H1 (cell line): ENCODE results near the gene CELA1. TPM values are rescaled to one million over a fixed set of nuclear protein-coding genes. Genes with fewer than 3 reads are reported as not detected.

ENCODE experiments used
- CTCF ChIA-PET: fragments of 300-600 bp; sonication (Branson Sonifier 250); formaldehyde crosslinking; loops from one replicate; lab custom pipeline; 2021; ENCODE audit not compliant: partially characterized antibody; lab: Charles Lee
- POLR2A ChIA-PET: fragments of 300-600 bp; sonication (Branson Sonifier 250); formaldehyde crosslinking; loops from one replicate; lab custom pipeline; 2021; ENCODE audit warnings: inconsistent platforms; ENCODE audit not compliant: partially characterized antibody; lab: Charles Lee
- DNase-seq, 2 experiments: peaks; one replicate each; pipeline versions ENCODE4 v3.0.0 to v3.0.0-alpha.2; 2010 to 2022; ENCODE audit warnings: low spot score in 2 of 2, low read depth in 1 of 2, mixed read lengths in 1 of 2
- FAIRE-seq: peaks from 2 replicates; lab custom pipeline; 2011; peaks lifted over from hg19 to GRCh38; lab: Jason Lieb, UNC
- H2AFZ ChIP-seq: 2 replicates; pipeline ENCODE4 v1.8.1; 2012; ENCODE audit warnings: low read length, inconsistent platforms
- H2AK5ac ChIP-seq: 2 replicates; pipeline ENCODE4 v1.6.1; 2013; ENCODE audit warnings: low read depth, low read length
- H2BK120ac ChIP-seq: replicated peaks from 2 replicates; pipeline ENCODE3; 2013; ENCODE audit warnings: low read depth, low read length, inconsistent platforms
- H2BK12ac ChIP-seq: 2 replicates; pipeline ENCODE4 v1.6.1; 2013; ENCODE audit warnings: low read depth, low read length
- H2BK15ac ChIP-seq: 2 replicates; pipeline ENCODE4 v1.6.1; 2013; ENCODE audit warnings: low read length
- H2BK20ac ChIP-seq: 2 replicates; pipeline ENCODE4 v1.6.1; 2013; ENCODE audit warnings: low read length
- H2BK5ac ChIP-seq: 2 replicates; pipeline ENCODE4 v1.6.1; 2013; ENCODE audit warnings: low read depth, low read length
- H3K14ac ChIP-seq: 2 replicates; pipeline ENCODE4 v1.6.1; 2013; ENCODE audit warnings: inconsistent platforms; ENCODE audit not compliant: insufficient read length
- H3K18ac ChIP-seq: 2 replicates; pipeline ENCODE4 v1.6.1; 2013; ENCODE audit warnings: low read length; ENCODE audit errors: extremely low read depth
- H3K23ac ChIP-seq: 2 replicates; pipeline ENCODE4 v1.6.1; 2013; ENCODE audit warnings: inconsistent platforms; ENCODE audit not compliant: insufficient read length
- H3K23me2 ChIP-seq: 2 replicates; pipeline ENCODE4 v1.6.1; 2013; ENCODE audit warnings: low read depth, low read length
- H3K27ac ChIP-seq: 2 replicates; pipeline ENCODE4 v1.6.1; 2011; ENCODE audit warnings: low read depth, low read length, inconsistent platforms
- H3K27me3 ChIP-seq, 4 experiments: replicated peaks in 1 of 4; 1 replicate in 1 of 4; 2 replicates in 3 of 4; pipeline versions ENCODE4 v1.6.1 to v1.8.1; 2011 to 2013; ENCODE audit warnings: low read length in 3 of 4, mild to moderate bottlenecking in 3 of 4, inconsistent platforms in 2 of 4, mixed read lengths in 2 of 4, moderate library complexity in 1 of 4; ENCODE audit not compliant: control insufficient read depth in 3 of 4, insufficient read depth in 3 of 4; ENCODE audit errors: extremely low read depth in 1 of 4
- H3K36me3 ChIP-seq, 4 experiments: 2 replicates each; pipeline versions ENCODE4 v1.6.1 to v1.8.1; 2011 to 2013; ENCODE audit warnings: mild to moderate bottlenecking in 4 of 4, low read length in 3 of 4, moderate library complexity in 2 of 4, control low read depth in 1 of 4, inconsistent platforms in 1 of 4; ENCODE audit not compliant: insufficient read depth in 4 of 4, control insufficient read depth in 2 of 4
- H3K4ac ChIP-seq: replicated peaks from 2 replicates; pipeline ENCODE3; 2013; ENCODE audit warnings: low read length, low read depth, mixed read lengths, inconsistent platforms; ENCODE audit not compliant: insufficient read length
- H3K4me1 ChIP-seq, 4 experiments: replicated peaks in 1 of 4; 1 replicate in 1 of 4; 2 replicates in 3 of 4; pipeline versions ENCODE4 v1.6.1 to v1.8.1; 2011 to 2013; ENCODE audit warnings: low read length in 3 of 4, inconsistent platforms in 2 of 4, mixed read lengths in 1 of 4; ENCODE audit not compliant: insufficient read depth in 4 of 4, control insufficient read depth in 3 of 4
- H3K4me2 ChIP-seq, 2 experiments: 2 replicates each; pipeline versions ENCODE4 v1.6.1 to v1.8.1; 2011 to 2013; ENCODE audit warnings: low read depth in 2 of 2, low read length in 2 of 2, control low read depth in 1 of 2, inconsistent platforms in 1 of 2, mild to moderate bottlenecking in 1 of 2; ENCODE audit not compliant: insufficient read depth in 1 of 2
- H3K4me3 ChIP-seq, 4 experiments: fragments of 200-600, 300-600 bp in 1 of 4; sonication (generic), shearing (Covaris generic), sonication (Bioruptor Twin) in 1 of 4; 2 replicates each; pipeline versions ENCODE4 v1.5.1 to v1.8.1; 2011 to 2016; ENCODE audit warnings: low read length in 4 of 4, low read depth in 3 of 4, control low read depth in 2 of 4, inconsistent platforms in 2 of 4, mild to moderate bottlenecking in 2 of 4, mixed read lengths in 1 of 4, moderate library complexity in 1 of 4; ENCODE audit not compliant: insufficient read depth in 2 of 4; ENCODE audit errors: extremely low read depth in 1 of 4
- H3K56ac ChIP-seq: replicated peaks from 2 replicates; pipeline ENCODE3; 2013; ENCODE audit warnings: low read depth, mild to moderate bottlenecking, mixed read lengths, low read length, inconsistent platforms; ENCODE audit not compliant: insufficient read length
- H3K79me1 ChIP-seq: 2 replicates; pipeline ENCODE4 v1.6.1; 2013; ENCODE audit warnings: low read depth, low read length, control low read depth
- H3K79me2 ChIP-seq, 2 experiments: 2 replicates each; pipeline versions ENCODE4 v1.6.1 to v1.8.1; 2012 to 2013; ENCODE audit warnings: low read length in 2 of 2, mild to moderate bottlenecking in 2 of 2, inconsistent platforms in 1 of 2; ENCODE audit not compliant: insufficient read depth in 2 of 2, control insufficient read depth in 1 of 2
- H3K9ac ChIP-seq, 4 experiments: replicated peaks in 1 of 4; 1 replicate in 1 of 4; 2 replicates in 3 of 4; pipeline versions ENCODE4 v1.6.1 to v1.8.1; 2011 to 2013; ENCODE audit warnings: low read depth in 3 of 4, low read length in 3 of 4, control low read depth in 2 of 4, mild to moderate bottlenecking in 2 of 4, moderate library complexity in 2 of 4, inconsistent platforms in 1 of 4; ENCODE audit errors: extremely low read depth in 1 of 4
- H3K9me3 ChIP-seq, 2 experiments: 2 replicates each; pipeline versions ENCODE4 v1.6.1 to v1.8.1; 2012 to 2013; ENCODE audit warnings: mild to moderate bottlenecking in 2 of 2, moderate library complexity in 2 of 2, control low read depth in 1 of 2, inconsistent platforms in 1 of 2, low read depth in 1 of 2, low read length in 1 of 2, mixed read lengths in 1 of 2; ENCODE audit not compliant: insufficient read depth in 2 of 2
- H4K20me1 ChIP-seq, 2 experiments: replicated peaks in 1 of 2; 2 replicates each; pipeline versions ENCODE3 to v1.8.1; 2011 to 2013; ENCODE audit warnings: inconsistent platforms in 2 of 2, low read length in 2 of 2, mild to moderate bottlenecking in 1 of 2; ENCODE audit not compliant: insufficient read depth in 2 of 2, control insufficient read depth in 1 of 2
- H4K5ac ChIP-seq: 2 replicates; pipeline ENCODE4 v1.6.1; 2013; ENCODE audit warnings: low read length, low read depth, mixed read lengths, inconsistent platforms; ENCODE audit not compliant: insufficient read length
- H4K8ac ChIP-seq: 2 replicates; pipeline ENCODE4 v1.8.0; 2013; ENCODE audit warnings: mild to moderate bottlenecking, moderate library complexity, low read length, inconsistent platforms; ENCODE audit not compliant: insufficient read depth; ENCODE audit errors: extremely low read depth
- H4K91ac ChIP-seq: replicated peaks from 2 replicates; pipeline ENCODE3; 2013; ENCODE audit warnings: low read length, mixed read lengths, inconsistent platforms; ENCODE audit not compliant: insufficient read length
- CBX5 ChIP-seq: fragments of 300-800, 300-1000 bp; sonication (generic); IDR thresholded peaks from 2 replicates; pipeline ENCODE4 v1.7.1; 2016; ENCODE audit warnings: antibody characterized with exemption, low read length, low read depth
- CBX8 ChIP-seq: fragments of 300-800, 300-1000 bp; sonication (generic); IDR thresholded peaks from 2 replicates; pipeline ENCODE4 v1.7.1; 2016; ENCODE audit warnings: low read depth, low read length, borderline replicate concordance
- CREB1 ChIP-seq: IDR thresholded peaks from 2 replicates; pipeline ENCODE4 v1.6.1; 2012; ENCODE audit warnings: inconsistent platforms
- EGR1 ChIP-seq: IDR thresholded peaks from 2 replicates; pipeline ENCODE4 v1.6.1; 2011; ENCODE audit warnings: low read depth, low read length, borderline replicate concordance
- KDM1A ChIP-seq: fragments of 200-600, 300-600 bp; sonication (generic); IDR thresholded peaks from 2 replicates; pipeline ENCODE4 v1.7.1; 2016; ENCODE audit warnings: mild to moderate bottlenecking, low read length, borderline replicate concordance
- MAFK ChIP-seq: IDR thresholded peaks from 2 replicates; pipeline ENCODE4 v1.6.1; 2012; ENCODE audit warnings: low read depth, mild to moderate bottlenecking, improper control_type of control experiment, low read length
- NANOG ChIP-seq: IDR thresholded peaks from 2 replicates; pipeline ENCODE4 v1.6.1; 2011; ENCODE audit warnings: low read length, low read depth, mild to moderate bottlenecking, inconsistent platforms; ENCODE audit not compliant: insufficient read depth, poor library complexity, severe bottlenecking
- RFX5 ChIP-seq: IDR thresholded peaks from 2 replicates; pipeline ENCODE4 v1.6.1; 2011; ENCODE audit warnings: low read depth, low read length, improper control_type of control experiment, borderline replicate concordance
- RXRA ChIP-seq: IDR thresholded peaks from 2 replicates; pipeline ENCODE4 v1.6.1; 2011; ENCODE audit warnings: low read depth, mild to moderate bottlenecking, low read length, moderate library complexity; ENCODE audit not compliant: insufficient read depth
- SAP30 ChIP-seq: fragments of 300-600 bp; sonication (generic); IDR thresholded peaks from 2 replicates; pipeline ENCODE4 v1.7.1; 2012; ENCODE audit warnings: low read length, moderate library complexity, mild to moderate bottlenecking, inconsistent platforms; ENCODE audit not compliant: insufficient read depth, insufficient replicate concordance
- SIRT6 ChIP-seq: IDR thresholded peaks from one replicate; pipeline ENCODE4 v1.7.1; 2012; ENCODE audit warnings: low read length, inconsistent platforms
- SP2 ChIP-seq: IDR thresholded peaks from 2 replicates; pipeline ENCODE4 v1.6.1; 2012; ENCODE audit warnings: mild to moderate bottlenecking, low read length, inconsistent platforms
- YY1 ChIP-seq: IDR thresholded peaks from 2 replicates; pipeline ENCODE4 v1.6.1; 2011; ENCODE audit warnings: low read depth, mild to moderate bottlenecking, low read length
- WGBS, 2 experiments: shearing (Covaris generic) in 1 of 2; methylation state at CpG; one replicate each; pipeline versions ENCODE4 v1.1.6 to v1.1.7; 2013 to 2015; ENCODE audit warnings: low lambda C conversion rate in 2 of 2, mixed read lengths in 2 of 2, inconsistent platforms in 1 of 2, low coverage in 1 of 2, missing lambda C conversion rate in 1 of 2; ENCODE audit not compliant: insufficient replicate concordance in 2 of 2, insufficient coverage in 1 of 2, insufficient read length in 1 of 2; ENCODE audit errors: extremely low coverage in 1 of 2, missing lambda C conversion rate in 1 of 2; 5-methylcytosine and 5-hydroxymethylcytosine counted together
- polyA plus RNA-seq, 7 experiments: library from polyadenylated mRNA; depleted of rRNA in 3 of 7; stranded (reverse) in 5 of 7; unstranded in 2 of 7; fragments of >200 nt in 5 of 7; fragments of 200-250 nt in 2 of 7; gene quantifications; 1 replicate in 5 of 7; 2 replicates in 1 of 7; 4 replicates in 1 of 7; pipeline versions ENCODE4 v1.2.1 to v1.2.3, GENCODE V29; 2011 to 2013; ENCODE audit warnings: missing spikeins in 2 of 7, mixed read lengths in 2 of 7
- total RNA-seq: library from RNA; stranded (reverse); fragmentation: NEBNext Ultra II Directional; extraction: Animal tissue kit (Norgen Biotek cat#: 25700); gene quantifications from 2 replicates; pipeline ENCODE4 v1.2.1, GENCODE V29; 2021
- TF ChIP-seq, protein P1 (sequence below): IDR thresholded peaks from 2 replicates; pipeline ENCODE4 v1.6.1; 2012; ENCODE audit warnings: inconsistent platforms

CELA1 gene
- total and polyA plus RNA-seq, 2 of the 8 experiments (the other 6 are each of a cell fraction or from before 2014, with no cell fraction given) = 0.09 TPM; not detected in 1

DNA sequence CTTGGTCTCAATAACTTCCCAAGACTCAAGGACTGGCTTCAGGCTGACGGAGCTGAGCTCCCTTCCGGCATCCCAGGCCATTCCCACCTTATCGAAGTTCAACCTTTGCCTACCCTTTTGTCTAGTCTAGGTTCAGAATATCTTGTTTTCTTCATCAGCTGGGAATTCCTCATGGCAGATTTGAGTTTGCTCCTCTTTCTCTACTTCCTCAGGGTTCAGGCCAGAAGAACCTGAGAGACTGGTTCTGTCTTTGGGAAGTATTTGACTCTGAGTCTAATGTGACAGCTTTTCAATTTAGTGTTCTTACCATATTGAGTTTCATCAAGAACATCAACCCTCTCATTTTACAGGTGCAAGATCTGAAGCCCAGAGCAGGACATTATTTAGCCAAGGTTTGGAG, 24.6 kb downstream of the CELA1 start:
- Histone ChIP-seq H2BK15ac (no peak overlapping the region), H2BK5ac (no peak overlapping the region), H4K5ac (peak overlapping the region; percentile 51), H3K4ac (peak overlapping the region; percentile 44), H2AFZ (no peak overlapping the region), H3K27ac (no peak overlapping the region), H3K9ac (no peak overlapping the region), H3K36me3 (no peaks in the 10 kb centered on the region), H3K27me3 (no peaks in the 10 kb centered on the region; a peak in 1 of 7 replicates), H3K79me1 (no peaks in the 10 kb centered on the region), H3K56ac (no peak overlapping the region), H2AK5ac (no peak overlapping the region), H3K14ac (no peak overlapping the region), H2BK12ac (no peak overlapping the region; the same call in 1 of the 2 replicates), H2BK120ac (no peak overlapping the region), H4K8ac (no peak overlapping the region), H3K4me3 (no peak overlapping the region), H3K23ac (no peak overlapping the region), H3K23me2 (no peaks in the 10 kb centered on the region), H3K4me2 (no peak overlapping the region; a peak in 1 of 4 replicates), H3K4me1 (peaks cover 2 to 16% (median 7%) of the 10 kb centered on the region in 4 experiments; a peak in 6 of 7 replicates), H2BK20ac (no peak overlapping the region; the same call in 1 of the 2 replicates), H3K18ac (peak overlapping the region; percentile 39; the same call in 1 of the 2 replicates), H3K79me2 (no peaks in the 10 kb centered on the region), H4K91ac (peak overlapping the region; percentile 61)
- DNase-seq (no peak), FAIRE-seq (no peak)
- POLR2A ChIA-PET = interaction anchor here (2.0 to 2.3 kb wide), 2 partner anchors 14 to 52 kb away, joined by 5 to 8 read pairs; partner anchors contain the start of gene SMAGP
- 86% methylated on average over 3 of the region's 3 CpGs; no CpG with 5 or more reads in 1 of the 2 experiments for WGBS, 2 experiments
- CTCF ChIA-PET = interaction anchor here (1.6 to 7.0 kb wide), 3 partner anchors 12 to 30 kb away, joined by 5 to 45 read pairs (median 6); no protein-coding TSS in a partner anchor
- TF ChIP-seq EGR1 (no peak), CBX5 (no peak), KDM1A (no peak), MAFK (no peak), CREB1 (no peak), RXRA (no peak), YY1 (no peak), NANOG (no peak), SIRT6 (no peak), SP2 (no peak), CBX8 (no peak), RFX5 (no peak), SAP30 (no peak)
- TF ChIP-seq, protein P1, sequence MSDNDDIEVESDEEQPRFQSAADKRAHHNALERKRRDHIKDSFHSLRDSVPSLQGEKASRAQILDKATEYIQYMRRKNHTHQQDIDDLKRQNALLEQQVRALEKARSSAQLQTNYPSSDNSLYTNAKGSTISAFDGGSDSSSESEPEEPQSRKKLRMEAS = no peak
- TF ChIP-seq, all 59 proteins: peak for 0
- Histone ChIP-seq H3K9me3 (no peaks in the 10 kb centered on the region), H4K20me1 (no peaks in the 10 kb centered on the region)
